Activated CD8-positive, alpha-beta T cell treated with anti-CD3 and anti-CD28 coated beads for 36 hours (primary cell): ENCODE results near the gene CBX4. TPM values are rescaled to one million over a fixed set of nuclear protein-coding genes. Genes with fewer than 3 reads are reported as not detected.

Source experiments
- ATAC-seq: fragments of 200-7000 bp; cut with Tn5 transposase; one replicate; pipeline ENCODE4 v1.10.0; 2021; ENCODE audit warnings: mild to moderate bottlenecking, moderate library complexity
- CTCF ChIA-PET: fragments of 350-600 bp; sonication (Branson Sonifier 250); formaldehyde crosslinking; loops from one replicate; lab custom pipeline; 2021; ENCODE audit warnings: antibody characterized with exemption; lab: Charles Lee
- POLR2A ChIA-PET: fragments of 350-600 bp; sonication (Branson Sonifier 250); formaldehyde crosslinking; loops from one replicate; lab custom pipeline; 2021; ENCODE audit warnings: antibody characterized with exemption; lab: Charles Lee
- DNase-seq: peaks from one replicate; pipeline ENCODE4 v3.0.0-alpha.2; 2020
- H3K27ac Mint-ChIP-seq: one replicate; pipeline ENCODE4 v1.8.0; 2021; ENCODE audit warnings: mild to moderate bottlenecking, mixed read lengths
- H3K27me3 Mint-ChIP-seq: one replicate; pipeline ENCODE4 v1.8.0; 2021; ENCODE audit warnings: mixed read lengths
- H3K36me3 Mint-ChIP-seq: one replicate; pipeline ENCODE4 v1.8.0; 2021; ENCODE audit warnings: low read depth, mixed read lengths
- H3K4me1 Mint-ChIP-seq: one replicate; pipeline ENCODE4 v1.8.0; 2021; ENCODE audit warnings: low read depth, mixed read lengths
- H3K4me3 Mint-ChIP-seq: one replicate; pipeline ENCODE4 v1.8.0; 2021; ENCODE audit warnings: mild to moderate bottlenecking, moderate library complexity, mixed read lengths
- H3K9me3 Mint-ChIP-seq: one replicate; pipeline ENCODE4 v1.8.0; 2021; ENCODE audit warnings: mixed read lengths
- CTCF ChIP-seq: fragments of 200-600 bp; IDR thresholded peaks from one replicate; pipeline ENCODE4 v1.8.0; 2022; ENCODE audit warnings: antibody characterized with exemption, mild to moderate bottlenecking
- intact Hi-C: fragments of 100-400 bp; cut with micrococcal nuclease; formaldehyde crosslinking; loops from one replicate; pipeline ENCODE4 v1.10.0; 2022
- total RNA-seq, 2 experiments: library from RNA; stranded (reverse); gene quantifications; one replicate each; pipeline ENCODE4 v1.2.3, GENCODE V29; 2021

Gene CBX4
- total RNA-seq, 2 experiments from 2014 or later: 23.9 to 28.0 TPM

- no peak for TF ChIP-seq CTCF
- CTCF ChIA-PET: interaction anchor here (0.8 to 1.5 kb wide), 3 partner anchors 13 to 44 kb away, joined by 3 to 4 read pairs (median 4); no protein-coding TSS in a partner anchor
- Mint-ChIP-seq H3K27me3 (peaks cover 1% of the 10 kb centered on the region), H3K9me3 (no peaks in the 10 kb centered on the region), H3K4me1 (no peaks in the 10 kb centered on the region), H3K27ac (no peak overlapping the region), H3K36me3 (no peaks in the 10 kb centered on the region), H3K4me3 (no peak overlapping the region)
- POLR2A ChIA-PET: interaction anchor here (0.7 kb wide), 1 partner anchor 19 kb away, joined by 3 read pairs; no protein-coding TSS in a partner anchor
- DNase-seq (no peak), ATAC-seq (no peak)
- intact Hi-C loops: no loop called here
These were observed 33.5 kb upstream of the CBX4 start for GRCh38 chr17:79872762-79873161.

GRCh38 chr17:79871131-79871530 is 31.9 kb upstream of the CBX4 start:
- Mint-ChIP-seq H3K27me3 (peaks cover 1% of the 10 kb centered on the region), H3K9me3 (no peaks in the 10 kb centered on the region), H3K36me3 (no peaks in the 10 kb centered on the region), H3K4me3 (no peak overlapping the region), H3K4me1 (no peaks in the 10 kb centered on the region), H3K27ac (no peak overlapping the region)
- POLR2A ChIA-PET: no interaction called here
- intact Hi-C loops: no loop called here
- CTCF ChIA-PET: no interaction called here
- DNase-seq (no peak), ATAC-seq (no peak)
- no peak for TF ChIP-seq CTCF

- ATAC-seq: no peak
- ChIA-PET CTCF (no interaction called here), POLR2A (no interaction called here)
- Mint-ChIP-seq H3K4me3 (no peak overlapping the region), H3K27ac (no peak overlapping the region), H3K27me3 (peaks cover 1% of the 10 kb centered on the region), H3K4me1 (no peaks in the 10 kb centered on the region), H3K36me3 (no peaks in the 10 kb centered on the region), H3K9me3 (no peaks in the 10 kb centered on the region)
- intact Hi-C loops: no loop called here
- TF ChIP-seq CTCF: no peak
- DNase-seq: no peak
These were observed 31.3 kb upstream of the CBX4 start for GRCh38 chr17:79870540-79870939.

DNA sequence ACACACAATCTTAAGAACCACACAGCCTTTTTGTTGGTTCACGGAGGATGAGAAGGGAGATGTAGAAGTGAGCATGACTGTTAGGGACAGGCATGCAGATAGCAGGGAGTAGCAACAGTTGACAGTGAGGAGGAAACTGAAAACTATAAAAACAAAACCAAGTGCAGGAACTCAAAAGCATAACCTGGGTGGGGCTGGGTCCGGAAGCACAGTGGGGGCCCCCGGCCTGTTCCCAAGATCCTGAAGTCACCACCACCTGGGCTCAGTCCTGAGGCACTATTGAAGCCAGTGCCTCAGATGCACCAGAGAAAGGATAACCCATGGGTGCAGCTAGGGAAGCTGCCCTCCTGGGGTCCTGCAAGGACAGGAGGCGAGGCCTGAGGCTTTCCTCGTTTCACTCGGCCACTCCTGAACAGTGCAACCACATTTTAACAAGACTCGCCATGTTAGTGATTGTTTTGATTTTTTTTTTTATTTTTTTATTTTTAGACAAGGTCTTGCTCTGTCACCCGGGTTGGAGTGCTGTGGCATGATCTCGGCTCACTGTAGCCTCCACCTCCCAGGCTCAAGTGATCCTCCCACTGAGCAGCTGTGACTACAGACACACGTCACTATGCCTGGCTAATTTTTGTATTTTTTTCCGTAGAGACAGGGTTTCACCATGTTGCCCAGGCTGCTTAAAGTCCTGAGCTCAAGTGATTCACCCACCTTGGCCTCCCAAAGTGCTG is 27.7 kb upstream of the CBX4 start:
- ATAC-seq (peak; percentile 61), DNase-seq (no peak)
- ChIA-PET CTCF (no interaction called here), POLR2A (no interaction called here)
- no peaks in the 10 kb centered on the region for H3K4me1 Mint-ChIP-seq
- no peak overlapping the region for H3K4me3 Mint-ChIP-seq
- no peak overlapping the region for H3K27ac Mint-ChIP-seq
- no peaks in the 10 kb centered on the region for H3K9me3 Mint-ChIP-seq
- no peaks in the 10 kb centered on the region for H3K36me3 Mint-ChIP-seq
- no peak for TF ChIP-seq CTCF
- intact Hi-C loops: no loop called here
- peaks cover 7% of the 10 kb centered on the region for H3K27me3 Mint-ChIP-seq

- ChIA-PET POLR2A (no interaction called here), CTCF (no interaction called here)
- H3K36me3 Mint-ChIP-seq: no peaks in the 10 kb centered on the region
- no peaks in the 10 kb centered on the region for H3K9me3 Mint-ChIP-seq
- no peaks in the 10 kb centered on the region for H3K4me1 Mint-ChIP-seq
- intact Hi-C loops: no loop called here
- no peak overlapping the region for H3K27ac Mint-ChIP-seq
- ATAC-seq: no peak
- no peak for DNase-seq
- no peak for TF ChIP-seq CTCF
- H3K27me3 Mint-ChIP-seq: peaks cover 10% of the 10 kb centered on the region
- H3K4me3 Mint-ChIP-seq: no peak overlapping the region
These were observed 26.3 kb upstream of the CBX4 start for GRCh38 chr17:79865351-79866210.
